ENCODE results near the gene PRMT7.

GRCh38 chr16:68313116-68313515, 2.3 kb downstream of the PRMT7 start:
- no peak for TF ChIP-seq CTCF (IDR thresholded peaks at IDR 0.05)
- no peak for TF ChIP-seq POLR2A (IDR thresholded peaks at IDR 0.05)
